Measurements from ENCODE around the gene LCNL1.

GRCh38 chr9:136985853-136986252 is 3.1 kb downstream of the LCNL1 start:
- TF ChIP-seq, protein P1, sequence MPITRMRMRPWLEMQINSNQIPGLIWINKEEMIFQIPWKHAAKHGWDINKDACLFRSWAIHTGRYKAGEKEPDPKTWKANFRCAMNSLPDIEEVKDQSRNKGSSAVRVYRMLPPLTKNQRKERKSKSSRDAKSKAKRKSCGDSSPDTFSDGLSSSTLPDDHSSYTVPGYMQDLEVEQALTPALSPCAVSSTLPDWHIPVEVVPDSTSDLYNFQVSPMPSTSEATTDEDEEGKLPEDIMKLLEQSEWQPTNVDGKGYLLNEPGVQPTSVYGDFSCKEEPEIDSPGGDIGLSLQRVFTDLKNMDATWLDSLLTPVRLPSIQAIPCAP (CRISPR knock-in tag; IDR thresholded peaks at IDR 0.05; ENCODE audit: low read depth), result no peak
- no peak for TF ChIP-seq ZZZ3 (CRISPR knock-in tag; IDR thresholded peaks at IDR 0.05; ENCODE audit: borderline replicate concordance)
- TF ChIP-seq, protein P2, sequence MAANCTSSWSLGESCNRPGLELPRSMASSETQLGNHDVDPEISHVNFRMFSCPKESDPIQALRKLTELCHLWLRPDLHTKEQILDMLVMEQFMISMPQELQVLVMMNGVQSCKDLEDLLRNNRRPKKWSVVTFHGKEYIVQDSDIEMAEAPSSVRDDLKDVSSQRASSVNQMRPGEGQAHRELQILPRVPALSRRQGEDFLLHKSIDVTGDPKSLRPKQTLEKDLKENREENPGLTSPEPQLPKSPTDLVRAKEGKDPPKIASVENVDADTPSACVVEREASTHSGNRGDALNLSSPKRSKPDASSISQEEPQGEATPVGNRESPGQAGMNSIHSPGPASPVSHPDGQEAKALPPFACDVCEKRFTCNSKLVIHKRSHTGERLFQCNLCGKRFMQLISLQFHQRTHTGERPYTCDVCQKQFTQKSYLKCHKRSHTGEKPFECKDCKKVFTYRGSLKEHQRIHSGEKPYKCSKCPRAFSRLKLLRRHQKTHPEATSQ (CRISPR knock-in tag; IDR thresholded peaks at IDR 0.05; ENCODE audit: borderline replicate concordance), result no peak
- TF ChIP-seq, protein P3, sequence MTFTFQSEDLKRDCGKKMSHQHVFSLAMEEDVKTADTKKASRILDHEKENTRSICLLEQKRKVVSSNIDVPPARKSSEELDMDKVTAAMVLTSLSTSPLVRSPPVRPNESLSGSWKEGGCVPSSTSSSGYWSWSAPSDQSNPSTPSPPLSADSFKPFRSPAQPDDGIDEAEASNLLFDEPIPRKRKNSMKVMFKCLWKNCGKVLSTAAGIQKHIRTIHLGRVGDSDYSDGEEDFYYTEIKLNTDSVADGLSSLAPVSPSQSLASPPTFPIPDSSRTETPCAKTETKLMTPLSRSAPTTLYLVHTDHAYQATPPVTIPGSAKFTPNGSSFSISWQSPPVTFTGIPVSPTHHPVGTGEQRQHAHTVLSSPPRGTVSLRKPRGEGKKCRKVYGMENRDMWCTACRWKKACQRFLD (CRISPR knock-in tag; IDR thresholded peaks at IDR 0.05; ENCODE audit: borderline replicate concordance), result no peak
- TF ChIP-seq SSRP1 (CRISPR knock-in tag; IDR thresholded peaks at IDR 0.05), result no peak
- TF ChIP-seq ZBTB7A (CRISPR knock-in tag; IDR thresholded peaks at IDR 0.05), result no peak
- TF ChIP-seq MXI1 (IDR thresholded peaks at IDR 0.05; ENCODE audit: borderline replicate concordance, low read depth, low read length), result no peak
- TF ChIP-seq ZBTB49 (CRISPR knock-in tag; IDR thresholded peaks at IDR 0.05; ENCODE audit: borderline replicate concordance), result no peak
- TF ChIP-seq, protein P4, sequence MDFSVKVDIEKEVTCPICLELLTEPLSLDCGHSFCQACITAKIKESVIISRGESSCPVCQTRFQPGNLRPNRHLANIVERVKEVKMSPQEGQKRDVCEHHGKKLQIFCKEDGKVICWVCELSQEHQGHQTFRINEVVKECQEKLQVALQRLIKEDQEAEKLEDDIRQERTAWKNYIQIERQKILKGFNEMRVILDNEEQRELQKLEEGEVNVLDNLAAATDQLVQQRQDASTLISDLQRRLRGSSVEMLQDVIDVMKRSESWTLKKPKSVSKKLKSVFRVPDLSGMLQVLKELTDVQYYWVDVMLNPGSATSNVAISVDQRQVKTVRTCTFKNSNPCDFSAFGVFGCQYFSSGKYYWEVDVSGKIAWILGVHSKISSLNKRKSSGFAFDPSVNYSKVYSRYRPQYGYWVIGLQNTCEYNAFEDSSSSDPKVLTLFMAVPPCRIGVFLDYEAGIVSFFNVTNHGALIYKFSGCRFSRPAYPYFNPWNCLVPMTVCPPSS (IDR thresholded peaks at IDR 0.05), result no peak
- no peak for TF ChIP-seq ZNF44 (CRISPR knock-in tag; IDR thresholded peaks at IDR 0.05)
